Neural cell (in vitro differentiated cells): ENCODE data around the gene SMKR1. TPM values are rescaled to one million over a fixed set of nuclear protein-coding genes. Genes with fewer than 3 reads are reported as not detected.

ENCODE experiments used
- H2AFZ ChIP-seq: fragments of 200-600, 300-800 bp; sonication (generic), shearing (Covaris generic); 2 replicates; pipeline ENCODE4 v1.6.0; 2014; ENCODE audit warnings: low read depth, mild to moderate bottlenecking, antibody characterized with exemption, low read length, moderate library complexity
- H3F3A ChIP-seq: fragments of 200-600 bp; shearing (Covaris generic); 2 replicates; pipeline ENCODE4 v1.6.1; 2016; ENCODE audit warnings: mild to moderate bottlenecking, moderate library complexity, mixed read lengths, antibody characterized with exemption, low read length; ENCODE audit not compliant: insufficient read depth, poor library complexity, severe bottlenecking
- H3K27ac ChIP-seq: fragments of 200-600, 300-800 bp; sonication (generic), shearing (Covaris generic); 2 replicates; pipeline ENCODE4 v1.5.1; 2014; ENCODE audit warnings: mild to moderate bottlenecking, low read length, moderate library complexity
- H3K27me3 ChIP-seq: fragments of 300-800, 200-600 bp; sonication (generic), shearing (Covaris generic); 2 replicates; pipeline ENCODE4 v1.6.0; 2014; ENCODE audit warnings: mild to moderate bottlenecking, low read depth, low read length, moderate library complexity; ENCODE audit not compliant: insufficient read depth
- H3K36me3 ChIP-seq: fragments of 300-800, 200-600 bp; sonication (generic), shearing (Covaris generic); 2 replicates; pipeline ENCODE4 v1.5.1; 2014; ENCODE audit warnings: mild to moderate bottlenecking, antibody characterized with exemption, low read length, moderate library complexity; ENCODE audit not compliant: insufficient read depth
- H3K4me2 ChIP-seq: fragments of 300-800, 200-600 bp; sonication (generic), shearing (Covaris generic); 2 replicates; pipeline ENCODE4 v1.6.0; 2014; ENCODE audit warnings: mild to moderate bottlenecking, low read length
- H3K4me3 ChIP-seq: fragments of 300-800, 200-600 bp; sonication (generic), shearing (Covaris generic); 2 replicates; pipeline ENCODE4 v1.5.1; 2014; ENCODE audit warnings: mild to moderate bottlenecking, low read length, moderate library complexity
- H3K79me2 ChIP-seq: fragments of 200-600 bp; shearing (Covaris generic); replicated peaks from 2 replicates; pipeline ENCODE4 v1.6.0; 2014; ENCODE audit warnings: mild to moderate bottlenecking, low read length, moderate library complexity; ENCODE audit not compliant: insufficient read depth
- H3K9ac ChIP-seq: fragments of 300-800, 200-600 bp; sonication (generic), shearing (Covaris generic); 2 replicates; pipeline ENCODE4 v1.6.1; 2016; ENCODE audit warnings: mild to moderate bottlenecking, low read length, mixed read lengths
- H3K9me2 ChIP-seq: fragments of 200-600 bp; shearing (Covaris generic); 2 replicates; pipeline ENCODE4 v1.6.1; 2016; ENCODE audit warnings: mild to moderate bottlenecking, low read length, mixed read lengths; ENCODE audit not compliant: insufficient read depth
- H3K9me3 ChIP-seq: fragments of 200-600, 300-800 bp; sonication (generic), shearing (Covaris generic); 2 replicates; pipeline ENCODE4 v1.6.1; 2016; ENCODE audit warnings: mild to moderate bottlenecking, mixed run types, low read length, moderate library complexity, mixed read lengths
- H4K20me1 ChIP-seq: fragments of 200-600 bp; shearing (Covaris generic); 2 replicates; pipeline ENCODE4 v1.6.1; 2016; ENCODE audit warnings: mild to moderate bottlenecking, mixed run types; ENCODE audit not compliant: insufficient read depth
- CTCF ChIP-seq: fragments of 450-650 bp; IDR thresholded peaks from 2 replicates; pipeline ENCODE4 v1.5.1; 2014; ENCODE audit warnings: antibody characterized with exemption, mild to moderate bottlenecking, moderate library complexity; ENCODE audit not compliant: poor library complexity, severe bottlenecking
- EP300 ChIP-seq: fragments of 450-650 bp; conservative IDR thresholded peaks from 2 replicates; pipeline ENCODE4 v1.6.1; 2014; ENCODE audit warnings: antibody characterized with exemption, mild to moderate bottlenecking, moderate library complexity; ENCODE audit not compliant: poor library complexity, severe bottlenecking
- EZH2 ChIP-seq: fragments of 200-600, 300-800 bp; shearing (Covaris generic), sonication (generic); IDR thresholded peaks from 2 replicates; pipeline ENCODE4 v1.6.1; 2014; ENCODE audit warnings: antibody characterized with exemption, low read length, borderline replicate concordance, mild to moderate bottlenecking; ENCODE audit not compliant: insufficient read depth, poor library complexity, severe bottlenecking
- MXI1 ChIP-seq: fragments of 450-650 bp; conservative IDR thresholded peaks from 2 replicates; pipeline ENCODE4 v1.6.1; 2014; ENCODE audit warnings: antibody characterized with exemption, mild to moderate bottlenecking; ENCODE audit not compliant: poor library complexity, severe bottlenecking
- POLR2AphosphoS5 ChIP-seq: IDR thresholded peaks from 2 replicates; pipeline ENCODE4 v1.6.1; 2012
- RAD21 ChIP-seq: fragments of 450-650 bp; conservative IDR thresholded peaks from 2 replicates; pipeline ENCODE4 v1.6.1; 2014; ENCODE audit warnings: antibody characterized with exemption, mild to moderate bottlenecking, moderate library complexity
- REST ChIP-seq: IDR thresholded peaks from 2 replicates; pipeline ENCODE4 v1.6.1; 2012; ENCODE audit warnings: borderline replicate concordance
- SMC3 ChIP-seq: fragments of 450-650 bp; conservative IDR thresholded peaks from 2 replicates; pipeline ENCODE4 v1.6.1; 2014; ENCODE audit warnings: antibody characterized with exemption, mild to moderate bottlenecking, moderate library complexity; ENCODE audit not compliant: poor library complexity
- TAF1 ChIP-seq: IDR thresholded peaks from 2 replicates; pipeline ENCODE4 v1.6.1; 2012; ENCODE audit warnings: low read depth
- polyA plus RNA-seq: library from polyadenylated mRNA; depleted of rRNA; stranded (reverse); fragments of >200 nt; gene quantifications from 2 replicates; pipeline ENCODE4 v1.2.3, GENCODE V29; 2014

Gene SMKR1
- polyA plus RNA-seq, 1 donor from 2014 or later, result 8.5 TPM

- H3K9me2 ChIP-seq, result no peaks in the 10 kb centered on the region
- no peak overlapping the region for H3K9ac ChIP-seq
- no peak overlapping the region for H3K4me3 ChIP-seq
- H3K9me3 ChIP-seq, result no peaks in the 10 kb centered on the region
- no peak overlapping the region for H3K4me2 ChIP-seq
- no peak overlapping the region for H2AFZ ChIP-seq
- no peaks in the 10 kb centered on the region for H3K79me2 ChIP-seq
- no peaks in the 10 kb centered on the region for H3K36me3 ChIP-seq
- no peak overlapping the region for H3K27ac ChIP-seq
- H3K27me3 ChIP-seq, result no peaks in the 10 kb centered on the region
- H3F3A ChIP-seq, result no peaks in the 10 kb centered on the region
- H4K20me1 ChIP-seq, result no peaks in the 10 kb centered on the region
- TF ChIP-seq MXI1 (no peak), CTCF (no peak), EZH2 (no peak), EP300 (no peak), REST (no peak), SMC3 (no peak), RAD21 (no peak), TAF1 (no peak), POLR2AphosphoS5 (no peak)
Observed at GRCh38 chr7:129522088-129522970, 20.0 kb downstream of the SMKR1 start.

GRCh38 chr7:129522971-129523340 is 20.6 kb downstream of the SMKR1 start:
- Histone ChIP-seq H3K4me2 (no peak overlapping the region), H4K20me1 (no peaks in the 10 kb centered on the region), H3K9ac (no peak overlapping the region), H3K27ac (no peak overlapping the region), H3K9me3 (no peaks in the 10 kb centered on the region), H3K36me3 (no peaks in the 10 kb centered on the region), H3K9me2 (no peaks in the 10 kb centered on the region), H3K4me3 (no peak overlapping the region), H2AFZ (no peak overlapping the region), H3F3A (no peaks in the 10 kb centered on the region), H3K79me2 (no peaks in the 10 kb centered on the region), H3K27me3 (no peaks in the 10 kb centered on the region)
- TF ChIP-seq RAD21 (no peak), POLR2AphosphoS5 (no peak), EP300 (no peak), EZH2 (no peak), MXI1 (no peak), CTCF (no peak), REST (no peak), TAF1 (no peak), SMC3 (no peak)
